GM19468 (cell line): ENCODE data around the gene ORC5.

ENCODE experiments used
- ATAC-seq: cut with Tn5 transposase; IDR thresholded peaks from one replicate; pipeline ENCODE4 v1.9.1; 2021; ENCODE audit warnings: mild to moderate bottlenecking, moderate library complexity, moderate number of reproducible peaks; ENCODE audit not compliant: unreplicated experiment; ENCODE audit errors: extremely low read depth

Gene ORC5

DNA sequence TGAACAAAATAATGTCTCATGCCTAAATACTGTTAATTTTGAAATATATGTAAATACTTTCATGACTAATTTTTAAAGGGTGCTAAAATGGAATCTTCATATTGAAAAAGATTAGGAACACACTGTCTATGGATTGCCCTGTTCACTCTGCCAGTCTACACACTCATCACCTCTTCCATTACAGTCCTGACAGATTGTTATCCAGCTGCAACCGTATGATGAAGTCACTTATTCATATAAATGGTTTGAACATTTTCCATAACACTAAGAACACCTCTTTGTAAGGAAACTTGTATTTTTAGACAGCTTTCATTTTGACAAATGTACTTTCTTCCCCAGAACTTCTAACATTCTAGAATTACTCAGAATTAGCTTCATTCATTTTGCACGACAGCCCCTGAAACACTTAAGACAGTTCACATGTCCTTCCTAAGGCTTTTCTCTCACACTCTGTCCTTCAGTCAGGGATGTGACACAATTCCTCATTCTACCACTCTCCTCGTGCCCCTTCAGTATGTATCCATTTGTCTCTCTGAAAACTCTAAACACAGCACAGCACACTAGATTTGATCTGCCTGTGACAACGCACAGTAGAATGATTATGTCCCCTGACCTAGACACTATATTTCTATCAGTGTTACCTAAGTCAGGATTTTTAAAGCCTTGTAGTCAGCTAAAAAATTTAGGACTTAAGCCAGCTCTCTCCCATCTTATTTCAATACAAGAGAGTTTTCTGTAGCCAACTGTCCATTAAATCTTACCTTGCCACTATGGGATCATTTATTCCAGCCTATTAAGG is 71.9 kb downstream of the ORC5 start:
- no peak for ATAC-seq

DNA sequence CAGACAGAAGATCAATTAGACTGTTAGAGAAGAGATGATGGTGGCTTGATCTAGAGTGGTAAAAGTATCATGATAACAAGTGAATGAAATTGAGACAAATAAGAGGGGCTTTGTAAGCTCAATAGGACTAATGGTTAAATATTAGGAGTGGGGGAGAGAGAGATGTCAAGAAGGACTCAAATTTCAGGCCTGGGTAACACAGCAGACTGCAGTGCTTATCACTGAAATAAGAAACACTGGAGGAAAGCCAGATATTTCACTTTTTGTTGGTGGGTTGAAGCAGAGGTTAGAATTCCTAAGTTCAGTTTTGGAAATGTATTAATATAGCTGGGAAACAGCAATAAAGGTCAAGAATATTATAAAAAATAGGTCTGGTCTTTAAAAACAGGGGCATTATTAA is 74.6 kb downstream of the ORC5 start:
- no peak for ATAC-seq

DNA sequence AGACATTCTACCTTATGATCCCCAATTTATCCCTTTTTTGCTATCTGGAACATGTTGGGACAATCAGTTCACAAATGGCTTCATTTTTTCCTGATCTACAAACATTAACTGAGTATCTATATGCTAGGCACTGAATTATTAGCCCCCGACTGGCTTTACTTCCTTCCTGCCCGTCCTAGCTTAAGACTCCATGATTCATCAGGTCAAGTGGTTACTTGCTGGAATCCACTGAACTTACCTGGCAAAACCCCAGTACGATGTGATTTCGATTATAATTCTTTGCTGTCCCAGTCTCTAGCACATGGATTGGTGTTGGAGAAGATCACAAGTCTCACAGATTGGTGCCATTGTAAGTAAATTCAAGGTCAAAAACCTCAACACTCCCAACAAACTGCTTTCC is 77.1 kb downstream of the ORC5 start:
- ATAC-seq: no peak

DNA sequence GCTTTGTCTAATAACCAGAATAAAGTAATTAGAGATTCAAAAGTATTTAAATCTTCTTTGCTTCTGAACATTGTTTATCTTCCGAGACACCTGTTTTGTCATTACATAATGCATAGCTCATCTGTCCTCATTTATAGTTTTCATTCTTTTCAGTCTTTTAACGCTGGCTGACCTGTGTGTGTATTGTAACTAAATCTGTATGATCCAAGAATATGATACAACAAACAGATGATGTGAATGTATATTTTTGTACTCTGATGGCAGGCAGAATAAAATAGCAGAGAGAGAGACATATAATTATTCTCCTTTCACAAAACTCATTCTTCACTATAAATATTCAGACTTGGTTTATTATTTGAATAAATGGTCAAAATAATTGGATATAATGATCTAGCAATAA is 80.6 kb downstream of the ORC5 start:
- no peak for ATAC-seq

DNA sequence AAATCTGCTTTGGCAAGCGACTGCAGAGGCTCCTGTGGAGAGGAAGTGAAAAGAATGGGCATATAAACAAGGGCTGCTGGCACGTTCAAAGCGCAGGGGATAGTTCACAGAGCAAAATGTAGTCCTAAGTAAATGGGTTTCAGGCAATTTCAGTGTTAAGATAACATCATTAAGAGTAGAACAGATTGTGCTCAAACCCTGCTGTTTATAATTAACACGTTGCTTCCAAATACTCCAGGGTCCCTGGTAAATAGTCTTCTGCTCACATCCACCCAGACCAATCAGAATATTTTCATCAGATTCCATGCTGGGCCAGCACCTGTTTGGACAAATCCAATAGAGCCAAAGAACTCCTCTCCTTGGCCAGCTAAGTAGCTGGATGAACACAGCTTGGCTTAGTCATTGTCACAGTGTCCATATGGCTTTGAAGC is 81.4 kb downstream of the ORC5 start:
- no peak for ATAC-seq

DNA sequence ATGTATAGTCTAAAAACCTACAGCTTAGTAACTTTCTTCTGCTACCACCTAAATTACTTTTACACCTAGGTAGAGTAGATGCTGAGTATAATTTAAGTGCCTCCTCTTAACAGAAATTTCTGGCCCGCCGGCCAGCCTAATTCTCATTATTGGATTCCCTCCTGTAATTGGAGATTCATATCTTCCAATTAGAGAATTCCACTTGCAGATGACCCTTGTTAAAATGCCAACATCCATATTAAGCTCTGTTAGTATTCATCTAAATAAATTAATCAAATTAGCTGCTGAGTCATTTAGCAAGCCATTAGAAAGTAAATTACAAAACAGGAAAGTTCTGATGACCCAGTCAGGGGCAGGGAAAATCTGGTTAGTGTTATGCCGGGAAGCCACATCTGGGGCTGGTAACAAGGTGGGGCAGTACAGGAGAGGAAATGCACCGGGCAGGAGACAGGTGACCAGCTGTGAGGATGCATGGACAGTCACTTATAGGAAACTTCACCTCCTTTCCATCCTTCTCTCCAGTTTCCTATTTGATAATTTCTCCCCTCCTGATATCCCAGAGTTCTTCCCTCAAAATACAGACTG is 82.8 kb downstream of the ORC5 start:
- ATAC-seq: no peak

DNA sequence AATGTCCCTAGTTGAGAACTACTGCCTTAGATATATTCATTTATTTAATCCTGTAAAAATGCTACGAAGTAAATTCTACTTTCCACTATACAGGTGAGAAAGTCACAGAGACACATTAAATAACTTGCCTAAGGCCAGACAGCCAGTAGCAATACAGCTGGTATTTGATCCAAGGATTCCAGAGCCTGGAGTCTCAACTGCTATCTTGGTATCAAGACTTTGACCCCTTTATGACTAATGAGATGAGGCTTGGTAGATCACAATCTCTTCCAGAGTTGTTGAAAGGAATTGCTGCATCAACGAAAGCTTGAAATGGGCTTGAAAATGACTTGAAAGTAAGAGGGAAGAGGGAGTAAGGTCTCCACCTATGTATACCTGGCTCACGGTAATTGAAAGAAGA is 83.3 kb downstream of the ORC5 start:
- no peak for ATAC-seq

DNA sequence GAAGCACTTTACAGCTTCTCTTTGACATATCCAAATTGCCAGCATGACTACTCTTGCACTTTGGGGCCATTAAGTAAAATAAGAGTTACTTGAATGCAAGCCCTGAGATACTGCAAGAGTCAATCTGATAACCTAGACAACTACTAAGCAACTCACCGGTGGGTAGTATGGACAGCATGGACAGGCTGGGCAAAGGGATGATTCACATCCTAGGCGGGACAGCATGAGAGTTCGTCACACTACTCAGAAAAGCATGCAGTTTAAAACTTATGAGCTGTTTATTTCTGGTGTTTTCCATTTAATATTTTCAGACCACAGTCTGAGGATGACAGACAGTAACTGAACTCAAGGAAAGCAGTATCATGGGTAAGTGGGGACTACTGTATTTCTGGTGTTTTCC is 84.0 kb downstream of the ORC5 start:
- ATAC-seq: no peak

DNA sequence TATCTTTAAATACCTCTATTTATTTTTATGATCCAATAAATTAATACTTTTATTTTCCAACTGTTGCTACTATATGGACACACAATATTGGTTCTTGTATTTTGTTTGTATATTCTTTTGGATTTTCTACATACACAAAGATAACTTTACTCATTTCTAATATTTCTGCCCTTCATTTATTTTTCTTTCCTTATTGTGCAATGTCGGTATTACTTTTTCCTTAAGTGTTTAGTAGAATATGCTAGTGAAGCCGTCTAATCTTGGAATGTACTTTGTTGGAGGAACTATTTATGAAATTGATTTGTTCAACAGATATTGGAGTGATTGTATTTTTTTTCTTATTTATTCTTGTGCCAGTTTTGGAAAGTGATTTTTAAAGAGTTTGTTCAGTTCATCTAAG is 94.0 kb downstream of the ORC5 start:
- ATAC-seq: no peak

DNA sequence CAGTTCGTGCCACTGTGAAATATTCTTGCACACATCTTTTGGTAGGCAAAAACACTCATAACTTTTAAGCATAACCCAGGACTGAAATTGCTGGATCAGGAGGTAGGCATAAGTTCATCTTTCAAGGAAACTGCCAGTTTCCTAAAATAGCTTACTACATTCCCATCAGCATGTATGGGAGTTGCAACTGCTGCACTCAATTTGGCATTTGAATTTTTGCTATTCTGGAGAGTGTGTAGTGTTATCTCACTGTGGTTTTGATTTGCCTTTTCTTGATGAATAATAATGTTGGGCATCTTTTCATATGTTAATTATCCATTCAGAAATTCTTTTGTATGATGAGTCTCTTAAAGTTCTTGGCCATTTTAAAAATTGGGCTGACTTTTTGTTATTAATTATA is 95.2 kb downstream of the ORC5 start:
- no peak for ATAC-seq

DNA sequence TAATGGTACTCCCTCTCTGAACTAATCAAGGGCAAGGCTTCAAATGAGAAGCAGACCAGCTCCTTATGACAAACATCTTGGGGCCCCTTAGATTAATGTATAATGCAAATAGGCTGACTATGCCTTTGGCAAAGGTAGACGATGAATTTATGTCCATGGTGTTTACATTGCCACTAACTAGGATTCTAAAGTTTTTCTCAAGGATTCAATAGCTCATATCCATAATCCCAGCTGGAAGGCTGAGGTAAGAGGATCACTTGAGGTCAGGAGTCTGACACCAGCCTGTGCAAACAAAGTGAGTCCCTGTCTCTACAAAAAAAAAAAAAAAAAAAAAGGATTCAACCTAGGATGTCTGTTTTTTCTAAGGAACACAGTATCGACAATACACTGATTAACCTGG is 96.5 kb downstream of the ORC5 start:
- ATAC-seq: no peak

DNA sequence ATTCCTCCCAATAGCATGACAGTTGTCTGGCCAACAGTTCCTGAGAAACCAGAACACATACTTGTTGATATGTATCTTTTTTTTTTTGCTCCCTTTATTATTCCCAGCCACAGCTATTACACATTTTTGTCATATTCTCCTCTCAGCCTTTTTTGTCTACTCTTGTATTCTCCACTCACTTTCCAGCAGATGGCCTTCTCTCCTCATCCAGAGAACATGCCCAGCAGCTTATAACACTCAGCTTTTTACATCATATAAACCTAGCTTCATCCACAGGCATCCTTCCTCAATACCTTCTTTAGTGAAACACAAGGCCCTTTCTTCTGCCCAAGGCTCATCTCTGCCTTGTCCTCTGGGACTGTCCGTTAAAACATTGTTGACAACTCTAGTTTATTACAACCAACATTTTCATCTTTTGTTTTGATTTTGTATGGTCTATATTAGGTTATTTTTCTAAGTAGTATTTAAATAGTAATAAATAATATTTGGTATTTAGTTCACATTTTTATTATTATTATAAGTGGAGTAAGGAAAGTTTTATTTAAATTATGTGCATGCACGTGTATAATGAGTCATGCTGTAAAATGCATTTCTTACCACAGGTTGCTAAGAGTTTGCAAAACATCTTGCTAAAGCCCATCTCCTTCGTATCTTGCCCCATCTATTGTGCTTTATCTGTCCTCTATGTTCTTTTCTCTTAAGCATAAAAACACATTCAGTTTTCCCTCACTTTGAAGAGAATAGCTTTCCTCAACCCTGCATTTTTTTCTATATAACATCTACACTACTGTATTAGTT is 101.5 kb downstream of the ORC5 start:
- no peak for ATAC-seq

DNA sequence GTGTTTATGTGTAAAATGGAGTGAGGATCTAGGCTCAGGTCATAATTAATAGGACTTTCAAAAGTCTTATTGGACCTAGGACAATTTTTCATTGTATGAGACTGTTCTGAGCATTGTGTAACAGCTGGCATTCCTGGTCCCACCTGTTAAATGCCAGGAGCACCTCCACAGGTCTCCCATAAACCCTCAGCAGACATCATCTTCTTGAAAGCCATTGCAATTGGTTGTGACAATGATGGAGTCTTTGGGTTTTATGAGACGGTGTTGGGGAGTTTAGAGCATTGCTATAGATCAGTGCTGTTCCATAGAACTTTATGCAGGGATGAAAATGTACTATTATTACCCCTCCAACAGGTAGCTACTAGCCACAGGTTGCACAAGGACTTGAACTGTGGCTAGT is 108.9 kb downstream of the ORC5 start:
- ATAC-seq: no peak

DNA sequence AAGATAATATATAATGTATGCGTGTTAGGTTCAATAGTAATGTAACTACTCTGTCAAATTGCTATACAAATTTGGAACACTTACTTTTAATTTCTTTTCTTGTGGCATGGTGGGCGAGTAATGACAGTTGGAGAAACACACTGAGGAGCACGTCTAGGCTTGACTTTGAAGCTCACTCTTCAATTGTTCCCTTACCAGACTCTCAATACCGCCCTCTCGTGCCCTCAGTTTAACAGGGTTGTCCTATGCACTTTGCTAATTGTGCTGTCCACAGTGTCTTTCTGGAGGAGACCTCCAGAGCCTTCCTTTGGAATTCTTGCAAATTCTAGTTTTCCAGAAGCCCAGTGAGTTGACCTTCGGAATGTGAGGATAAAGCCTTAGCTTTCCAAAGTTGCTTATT is 111.1 kb downstream of the ORC5 start:
- ATAC-seq: no peak

DNA sequence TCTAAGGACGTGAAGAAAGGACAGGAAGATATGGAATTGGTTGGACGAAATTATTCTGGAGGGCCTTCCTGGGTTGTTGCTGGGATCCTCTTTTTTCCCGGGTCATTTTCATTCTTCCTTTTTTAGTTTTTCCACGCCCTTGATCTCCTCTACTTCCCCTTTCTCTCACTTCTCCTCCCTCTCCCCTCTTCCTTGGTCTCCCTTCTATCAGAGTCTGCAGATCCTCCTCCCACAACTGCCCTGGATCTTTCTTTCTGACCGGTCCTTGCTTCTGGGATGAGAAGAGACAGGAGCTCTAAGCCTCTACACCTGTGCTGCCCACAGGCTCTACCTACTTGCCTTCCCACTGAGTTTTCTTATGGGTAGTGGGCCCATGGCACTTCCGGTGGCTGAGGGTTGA is 114.7 kb downstream of the ORC5 start:
- no peak for ATAC-seq

DNA sequence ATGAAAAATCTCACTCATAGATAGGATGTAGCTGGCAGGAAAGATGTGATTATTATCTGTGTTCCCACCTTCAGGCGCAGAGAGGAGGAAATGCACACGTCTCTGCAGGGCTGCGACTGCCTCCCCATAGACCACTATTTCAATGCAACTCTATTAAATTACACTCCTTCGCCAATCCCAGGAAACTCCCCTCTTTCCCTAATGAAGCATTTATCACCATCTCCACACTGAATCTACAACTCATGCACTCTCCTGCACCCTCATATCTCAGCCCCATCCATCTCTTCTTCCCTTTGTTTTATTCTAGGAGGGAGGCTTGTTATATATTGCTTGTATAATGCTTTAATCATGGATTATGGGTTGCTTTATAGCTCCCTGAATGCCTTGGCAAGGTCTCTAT is 116.6 kb downstream of the ORC5 start:
- ATAC-seq: no peak

DNA sequence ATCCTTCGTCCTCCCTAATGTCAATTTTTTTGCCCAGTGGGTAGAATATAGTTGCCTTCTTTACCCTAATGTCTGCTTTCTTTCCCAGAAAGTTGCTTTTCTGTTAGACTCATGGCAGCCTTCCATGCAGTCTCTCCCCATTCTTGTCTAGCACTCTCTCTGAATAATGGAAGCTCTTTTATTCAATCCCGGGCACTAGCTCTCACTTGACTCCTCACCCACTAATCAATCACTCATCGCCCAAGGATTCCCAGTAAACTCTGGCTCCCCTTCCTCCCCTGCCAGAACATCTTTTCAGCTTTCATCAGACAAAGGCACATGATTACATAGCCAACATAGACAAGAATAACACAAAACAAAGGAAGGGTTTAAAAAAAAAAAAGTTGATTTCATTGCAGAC is 118.2 kb downstream of the ORC5 start:
- ATAC-seq: no peak

DNA sequence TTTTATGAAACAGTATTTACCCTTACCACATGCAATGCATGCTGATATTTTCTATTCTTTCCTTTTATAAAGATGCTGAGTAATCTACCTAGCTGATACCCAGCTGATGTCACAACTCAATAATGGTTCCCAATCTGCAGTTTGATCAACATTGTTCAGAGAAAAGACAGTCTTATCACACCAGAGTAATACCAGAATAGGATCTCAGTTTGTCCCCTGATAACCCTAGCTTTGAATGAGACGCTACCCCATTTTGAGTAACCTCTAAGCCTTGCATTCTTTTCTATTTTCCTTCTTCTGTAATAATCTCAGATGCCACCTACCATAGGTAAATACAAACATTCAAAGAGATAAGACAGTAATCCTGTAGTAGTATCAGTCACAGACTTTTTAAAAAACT is 118.8 kb downstream of the ORC5 start:
- no peak for ATAC-seq
